H1 (cell line): ENCODE measurements around the gene RFT1.

Experiments
- CTCF ChIP-seq, 3 experiments: IDR thresholded peaks; 1 replicate in 2 of 3; 2 replicates in 1 of 3; pipeline versions ENCODE4 v1.5.1 to v1.6.1; 2011; ENCODE audit warnings: low read length in 3 of 3, mild to moderate bottlenecking in 3 of 3, inconsistent platforms in 2 of 3, low read depth in 1 of 3, moderate library complexity in 1 of 3; ENCODE audit not compliant: insufficient read depth in 1 of 3; ENCODE audit errors: control extremely low read depth in 1 of 3
- EGR1 ChIP-seq: IDR thresholded peaks from 2 replicates; pipeline ENCODE4 v1.6.1; 2011; ENCODE audit warnings: low read depth, low read length, borderline replicate concordance
- EZH2 ChIP-seq: fragments of 200-600 bp; sonication (generic); IDR thresholded peaks from 2 replicates; pipeline ENCODE4 v1.7.1; 2012; ENCODE audit warnings: low read depth, mild to moderate bottlenecking, moderate library complexity, low read length, inconsistent platforms; ENCODE audit not compliant: severe bottlenecking
- JUN ChIP-seq: IDR thresholded peaks from 2 replicates; pipeline ENCODE4 v1.6.1; 2011; ENCODE audit warnings: low read depth, mild to moderate bottlenecking, improper control_type of control experiment, low read length
- JUND ChIP-seq: IDR thresholded peaks from 2 replicates; pipeline ENCODE4 v1.6.1; 2011; ENCODE audit warnings: mild to moderate bottlenecking, improper control_type of control experiment, low read length
- POLR2A ChIP-seq, 2 experiments: IDR thresholded peaks; 1 replicate in 1 of 2; 2 replicates in 1 of 2; pipeline ENCODE4 v1.6.1; 2011; ENCODE audit warnings: low read depth in 2 of 2, low read length in 2 of 2, mild to moderate bottlenecking in 2 of 2; ENCODE audit errors: control extremely low read depth in 1 of 2
- SAP30 ChIP-seq: fragments of 300-600 bp; sonication (generic); IDR thresholded peaks from 2 replicates; pipeline ENCODE4 v1.7.1; 2012; ENCODE audit warnings: low read length, moderate library complexity, mild to moderate bottlenecking, inconsistent platforms; ENCODE audit not compliant: insufficient read depth, insufficient replicate concordance
- TAF1 ChIP-seq: IDR thresholded peaks from 2 replicates; pipeline ENCODE4 v1.6.1; 2011; ENCODE audit warnings: mild to moderate bottlenecking, low read depth, low read length

- TF ChIP-seq JUN = no peak
- no peak for TF ChIP-seq CTCF (IDR thresholded peaks at IDR 0.05; ENCODE audit: control extremely low read depth in 1 of 3, insufficient read depth in 1 of 3, low read depth in 1 of 3, low read length in 3 of 3)
- TF ChIP-seq SAP30 = no peak
- TF ChIP-seq POLR2A (IDR thresholded peaks at IDR 0.05; ENCODE audit: control extremely low read depth in 1 of 2, low read depth in 2 of 2, low read length in 2 of 2) = no peak
- TF ChIP-seq EZH2 = no peak
- TF ChIP-seq JUND = no peak
- TF ChIP-seq EGR1 = no peak
- TF ChIP-seq TAF1 = no peak
These were observed 42.9 kb upstream of the RFT1 start for GRCh38 chr3:53173107-53173506.
